CD8-positive, alpha-beta memory T cell (primary cell): Measurements from ENCODE around the gene KRTAP1-1. TPM values are rescaled to one million over a fixed set of nuclear protein-coding genes. Genes with fewer than 3 reads are reported as not detected.

Source experiments
- CTCF ChIA-PET: fragments of 350-600 bp; sonication (Branson Sonifier 250); formaldehyde crosslinking; loops from one replicate; lab custom pipeline; 2021; ENCODE audit warnings: antibody characterized with exemption; lab: Charles Lee
- POLR2A ChIA-PET: fragments of 350-600 bp; sonication (Branson Sonifier 250); formaldehyde crosslinking; loops from one replicate; lab custom pipeline; 2021; ENCODE audit warnings: antibody characterized with exemption; lab: Charles Lee
- DNase-seq, 5 donors: peaks; one replicate each; pipeline versions ENCODE4 v3.0.0 to v3.0.0-alpha.2; 2020 to 2022; ENCODE audit warnings: mixed read lengths in 1 of 5
- H3K27ac ChIP-seq: one replicate; pipeline ENCODE4 v1.7.0; 2013; ENCODE audit warnings: low read depth, mild to moderate bottlenecking, low read length, moderate library complexity
- H3K27me3 ChIP-seq: 2 replicates; pipeline ENCODE4 v1.7.0; 2013; ENCODE audit warnings: low read length, mild to moderate bottlenecking; ENCODE audit not compliant: insufficient read depth, poor library complexity, severe bottlenecking
- H3K36me3 ChIP-seq: 2 replicates; pipeline ENCODE4 v1.7.0; 2013; ENCODE audit warnings: mild to moderate bottlenecking, low read length, moderate library complexity; ENCODE audit not compliant: insufficient read depth
- H3K4me1 ChIP-seq: 2 replicates; pipeline ENCODE4 v1.7.0; 2013; ENCODE audit warnings: mild to moderate bottlenecking, low read length, moderate library complexity; ENCODE audit not compliant: insufficient read depth
- H3K4me3 ChIP-seq: 2 replicates; pipeline ENCODE4 v1.7.0; 2013; ENCODE audit warnings: mild to moderate bottlenecking, low read length
- H3K9me3 ChIP-seq: 2 replicates; pipeline ENCODE4 v1.7.0; 2013; ENCODE audit warnings: mild to moderate bottlenecking, low read length
- H3K27ac Mint-ChIP-seq, 8 donors: one replicate each; pipeline ENCODE4 v1.8.0; 2020 to 2021; ENCODE audit warnings: mixed read lengths in 8 of 8, mild to moderate bottlenecking in 6 of 8, inconsistent platforms in 3 of 8, moderate library complexity in 3 of 8
- H3K27me3 Mint-ChIP-seq, 2 donors: one replicate each; pipeline ENCODE4 v1.8.0; 2020 to 2021; ENCODE audit warnings: mixed read lengths in 2 of 2, mild to moderate bottlenecking in 1 of 2, moderate library complexity in 1 of 2
- H3K36me3 Mint-ChIP-seq, 3 donors: one replicate each; pipeline ENCODE4 v1.8.0; 2020 to 2021; ENCODE audit warnings: mixed read lengths in 3 of 3, inconsistent platforms in 1 of 3, mild to moderate bottlenecking in 1 of 3
- H3K4me1 Mint-ChIP-seq, 3 donors: one replicate each; pipeline ENCODE4 v1.8.0; 2020 to 2021; ENCODE audit warnings: mixed read lengths in 3 of 3, inconsistent platforms in 1 of 3, mild to moderate bottlenecking in 1 of 3
- H3K4me3 Mint-ChIP-seq, 7 donors: one replicate each; pipeline ENCODE4 v1.8.0; 2020 to 2021; ENCODE audit warnings: mixed read lengths in 7 of 7, mild to moderate bottlenecking in 6 of 7, moderate library complexity in 4 of 7, inconsistent platforms in 2 of 7
- H3K9me3 Mint-ChIP-seq, 5 donors: one replicate each; pipeline ENCODE4 v1.8.0; 2020 to 2022; ENCODE audit warnings: mixed read lengths in 5 of 5, mild to moderate bottlenecking in 3 of 5, moderate library complexity in 2 of 5, inconsistent platforms in 1 of 5
- polyA plus RNA-seq: library from polyadenylated mRNA; unstranded; fragments of 300-500 nt; fragmentation: Illumina TruSeq; gene quantifications from one replicate; pipeline ENCODE4 v1.2.3, GENCODE V29; 2021
- total RNA-seq, 2 experiments: library from RNA; stranded (reverse); gene quantifications; one replicate each; pipeline ENCODE4 v1.2.3, GENCODE V29; 2021

KRTAP1-1 gene
- total and polyA plus RNA-seq, 3 experiments from 2014 or later = not detected

- H3K27ac ChIP-seq = no peak overlapping the region
- no peak overlapping the region for H3K4me3 ChIP-seq
- no peak for DNase-seq
- no peaks in the 10 kb centered on the region for H3K9me3 ChIP-seq
- POLR2A ChIA-PET = no interaction called here
- CTCF ChIA-PET = no interaction called here
- Mint-ChIP-seq H3K36me3 (peaks cover 0 to 2% (median 0%) of the 10 kb centered on the region in 3 donors), H3K27me3 (peaks cover 2 to 18% of the 10 kb centered on the region in 2 donors), H3K4me3 (no peak overlapping the region), H3K27ac (no peak overlapping the region), H3K9me3 (no peaks in the 10 kb centered on the region), H3K4me1 (no peaks in the 10 kb centered on the region)
- H3K27me3 ChIP-seq = peaks cover 4% of the 10 kb centered on the region
- H3K36me3 ChIP-seq = no peaks in the 10 kb centered on the region
- no peaks in the 10 kb centered on the region for H3K4me1 ChIP-seq
Measured at GRCh38 chr17:41013606-41014005, 27.6 kb downstream of the KRTAP1-1 start.

- ChIA-PET CTCF (no interaction called here), POLR2A (no interaction called here)
- no peaks in the 10 kb centered on the region for H3K9me3 ChIP-seq
- no peaks in the 10 kb centered on the region for H3K36me3 Mint-ChIP-seq
- H3K27me3 Mint-ChIP-seq = peaks cover 2 to 18% of the 10 kb centered on the region in 2 donors
- no peaks in the 10 kb centered on the region for H3K9me3 Mint-ChIP-seq
- no peak overlapping the region for H3K27ac Mint-ChIP-seq
- no peak overlapping the region for H3K4me3 ChIP-seq
- H3K27ac ChIP-seq = no peak overlapping the region
- peaks cover 4% of the 10 kb centered on the region for H3K27me3 ChIP-seq
- no peak overlapping the region for H3K4me3 Mint-ChIP-seq
- no peaks in the 10 kb centered on the region for H3K36me3 ChIP-seq
- no peaks in the 10 kb centered on the region for H3K4me1 ChIP-seq
- H3K4me1 Mint-ChIP-seq = no peaks in the 10 kb centered on the region
- no peak for DNase-seq
Measured at GRCh38 chr17:41013181-41013580, 28.1 kb downstream of the KRTAP1-1 start.

GRCh38 chr17:41012326-41013120 lies 28.7 kb downstream of the KRTAP1-1 start:
- POLR2A ChIA-PET = no interaction called here
- Histone ChIP-seq H3K27ac (no peak overlapping the region), H3K4me1 (no peaks in the 10 kb centered on the region), H3K27me3 (peaks cover 4% of the 10 kb centered on the region), H3K4me3 (no peak overlapping the region), H3K9me3 (no peaks in the 10 kb centered on the region), H3K36me3 (no peaks in the 10 kb centered on the region)
- no peak overlapping the region for H3K4me3 Mint-ChIP-seq
- H3K27me3 Mint-ChIP-seq = peaks cover 3 to 15% of the 10 kb centered on the region in 2 donors
- H3K4me1 Mint-ChIP-seq = no peaks in the 10 kb centered on the region
- CTCF ChIA-PET = no interaction called here
- H3K9me3 Mint-ChIP-seq = no peaks in the 10 kb centered on the region
- no peak overlapping the region for H3K27ac Mint-ChIP-seq
- no peak for DNase-seq
- H3K36me3 Mint-ChIP-seq = no peaks in the 10 kb centered on the region

- H3K4me1 ChIP-seq = no peaks in the 10 kb centered on the region
- no peak overlapping the region for H3K4me3 Mint-ChIP-seq
- no peaks in the 10 kb centered on the region for H3K4me1 Mint-ChIP-seq
- no peak overlapping the region for H3K4me3 ChIP-seq
- DNase-seq = no peak
- H3K27ac Mint-ChIP-seq = no peak overlapping the region
- H3K9me3 ChIP-seq = no peaks in the 10 kb centered on the region
- no peaks in the 10 kb centered on the region for H3K9me3 Mint-ChIP-seq
- H3K27me3 ChIP-seq = peaks cover 4% of the 10 kb centered on the region
- no peak overlapping the region for H3K27ac ChIP-seq
- H3K36me3 Mint-ChIP-seq = no peaks in the 10 kb centered on the region
- ChIA-PET CTCF (no interaction called here), POLR2A (no interaction called here)
- H3K27me3 Mint-ChIP-seq = peaks cover 3 to 13% of the 10 kb centered on the region in 2 donors
- no peaks in the 10 kb centered on the region for H3K36me3 ChIP-seq
Measured at GRCh38 chr17:41010441-41010840, 30.8 kb downstream of the KRTAP1-1 start.

- no peaks in the 10 kb centered on the region for H3K9me3 ChIP-seq
- Mint-ChIP-seq H3K4me1 (no peaks in the 10 kb centered on the region), H3K27me3 (peaks cover 3 to 11% of the 10 kb centered on the region in 2 donors), H3K9me3 (no peaks in the 10 kb centered on the region), H3K27ac (no peak overlapping the region), H3K4me3 (no peak overlapping the region), H3K36me3 (no peaks in the 10 kb centered on the region)
- CTCF ChIA-PET = interaction anchor here (0.9 kb wide), 1 partner anchor 12 kb away, joined by 3 read pairs; no protein-coding TSS in a partner anchor
- no peak for DNase-seq
- no peaks in the 10 kb centered on the region for H3K4me1 ChIP-seq
- POLR2A ChIA-PET = no interaction called here
- no peaks in the 10 kb centered on the region for H3K36me3 ChIP-seq
- no peak overlapping the region for H3K27ac ChIP-seq
- no peak overlapping the region for H3K4me3 ChIP-seq
- peaks cover 4% of the 10 kb centered on the region for H3K27me3 ChIP-seq
Measured at GRCh38 chr17:41009936-41010335, 31.3 kb downstream of the KRTAP1-1 start.

- no peak overlapping the region for H3K4me3 Mint-ChIP-seq
- H3K4me1 Mint-ChIP-seq = no peaks in the 10 kb centered on the region
- no peak for DNase-seq
- peaks cover 3 to 12% of the 10 kb centered on the region in 2 donors for H3K27me3 Mint-ChIP-seq
- no peaks in the 10 kb centered on the region for H3K9me3 Mint-ChIP-seq
- Histone ChIP-seq H3K4me1 (no peaks in the 10 kb centered on the region), H3K4me3 (no peak overlapping the region), H3K36me3 (no peaks in the 10 kb centered on the region), H3K9me3 (no peaks in the 10 kb centered on the region), H3K27me3 (peaks cover 4% of the 10 kb centered on the region), H3K27ac (no peak overlapping the region)
- no peaks in the 10 kb centered on the region for H3K36me3 Mint-ChIP-seq
- POLR2A ChIA-PET = no interaction called here
- no peak overlapping the region for H3K27ac Mint-ChIP-seq
- CTCF ChIA-PET = interaction anchor here (0.9 kb wide), 1 partner anchor 12 kb away, joined by 3 read pairs; no protein-coding TSS in a partner anchor
Measured at GRCh38 chr17:41009301-41009760, 31.9 kb downstream of the KRTAP1-1 start.

- H3K27me3 Mint-ChIP-seq = peaks cover 6 to 17% of the 10 kb centered on the region in 2 donors
- no peak within 1 kb of the TSS for H3K4me3 ChIP-seq
- ChIA-PET POLR2A (no interaction called here), CTCF (no interaction called here)
- H3K9me3 ChIP-seq = no peaks in the 10 kb centered on the region
- H3K27ac ChIP-seq = no peak within 1 kb of the TSS
- H3K4me1 ChIP-seq = no peaks in the 10 kb centered on the region
- H3K36me3 Mint-ChIP-seq = no peaks in the 10 kb centered on the region
- H3K4me3 Mint-ChIP-seq = no peak within 1 kb of the TSS
- H3K27me3 ChIP-seq = peaks cover 4% of the 10 kb centered on the region
- no peaks in the 10 kb centered on the region for H3K9me3 Mint-ChIP-seq
- no peaks in the 10 kb centered on the region for H3K36me3 ChIP-seq
- H3K27ac Mint-ChIP-seq = no peak within 1 kb of the TSS
- H3K4me1 Mint-ChIP-seq = no peaks in the 10 kb centered on the region
- no peak for DNase-seq
Measured at GRCh38 chr17:41008811-41009210, 32.4 kb downstream of the KRTAP1-1 start, which contains the start of gene KRTAP3-1. Gene KRTAP3-1, minus strand, starts transcription at chr17:41009128. Its CDS starts 54 bp downstream, at chr17:41009074.

- H3K4me1 ChIP-seq = no peaks in the 10 kb centered on the region
- peaks cover 2% of the 10 kb centered on the region for H3K27me3 ChIP-seq
- no peak for DNase-seq
- H3K4me3 ChIP-seq = no peak overlapping the region
- H3K36me3 ChIP-seq = no peaks in the 10 kb centered on the region
- no peaks in the 10 kb centered on the region for H3K36me3 Mint-ChIP-seq
- no peaks in the 10 kb centered on the region for H3K9me3 ChIP-seq
- H3K27me3 Mint-ChIP-seq = peaks cover 17 to 49% of the 10 kb centered on the region in 2 donors
- POLR2A ChIA-PET = no interaction called here
- H3K4me1 Mint-ChIP-seq = no peaks in the 10 kb centered on the region
- H3K9me3 Mint-ChIP-seq = no peaks in the 10 kb centered on the region
- H3K27ac Mint-ChIP-seq = no peak overlapping the region
- H3K27ac ChIP-seq = no peak overlapping the region
- H3K4me3 Mint-ChIP-seq = no peak overlapping the region
- CTCF ChIA-PET = no interaction called here
Measured at GRCh38 chr17:41004397-41004796, 36.9 kb downstream of the KRTAP1-1 start.
